ENCODE results near the gene C4BPA.

C4BPA gene

GRCh38 chr1:207103892-207104373, at the start of gene C4BPA:
Gene C4BPA (plus strand): TSS chr1:207104233. CDS start chr1:207113026, 8,793 bp downstream.
- no peak within 1 kb of the TSS for H3K27ac ChIP-seq
- no peaks in the 10 kb centered on the region for H3K79me2 ChIP-seq
- no peaks in the 10 kb centered on the region for H3K36me3 ChIP-seq (ENCODE audit: control insufficient read depth, insufficient read depth, low read length)
- H3K4me2 ChIP-seq (ENCODE audit: low read length), result no peak within 1 kb of the TSS
- H3K27me3 ChIP-seq (ENCODE audit: control insufficient read depth, insufficient read depth, low read length), result no peaks in the 10 kb centered on the region
- H3K9me3 ChIP-seq (ENCODE audit: control insufficient read depth, low read length), result no peaks in the 10 kb centered on the region
- H3K9ac ChIP-seq, result no peak within 1 kb of the TSS
- no peak within 1 kb of the TSS for H2AFZ ChIP-seq
- TF ChIP-seq CTCF (IDR thresholded peaks at IDR 0.05), result no peak
- H3K4me1 ChIP-seq, result no peaks in the 10 kb centered on the region
- H3K4me3 ChIP-seq (ENCODE audit: low read depth, low read length), result no peak within 1 kb of the TSS

- Histone ChIP-seq H3K27me3 (ENCODE audit: control insufficient read depth, insufficient read depth, low read length) (no peaks in the 10 kb centered on the region), H3K36me3 (ENCODE audit: control insufficient read depth, insufficient read depth, low read length) (no peaks in the 10 kb centered on the region), H3K9me3 (ENCODE audit: control insufficient read depth, low read length) (no peaks in the 10 kb centered on the region), H3K9ac (no peak overlapping the region), H3K27ac (no peak overlapping the region), H3K4me2 (ENCODE audit: low read length) (peak overlapping the region; percentile 27), H3K4me3 (ENCODE audit: low read depth, low read length) (no peak overlapping the region), H3K4me1 (no peaks in the 10 kb centered on the region), H2AFZ (no peak overlapping the region), H3K79me2 (no peaks in the 10 kb centered on the region)
- no peak for TF ChIP-seq CTCF (IDR thresholded peaks at IDR 0.05)
Measured at GRCh38 chr1:207054491-207054890, 49.5 kb upstream of the C4BPA start.

GRCh38 chr1:207055386-207056001, 48.5 kb upstream of the C4BPA start:
- Histone ChIP-seq H3K79me2 (no peaks in the 10 kb centered on the region), H3K4me1 (no peaks in the 10 kb centered on the region), H3K27me3 (ENCODE audit: control insufficient read depth, insufficient read depth, low read length) (no peaks in the 10 kb centered on the region), H3K27ac (no peak overlapping the region), H2AFZ (no peak overlapping the region), H3K9ac (no peak overlapping the region), H3K36me3 (ENCODE audit: control insufficient read depth, insufficient read depth, low read length) (no peaks in the 10 kb centered on the region), H3K4me2 (ENCODE audit: low read length) (no peak overlapping the region), H3K9me3 (ENCODE audit: control insufficient read depth, low read length) (no peaks in the 10 kb centered on the region), H3K4me3 (ENCODE audit: low read depth, low read length) (no peak overlapping the region)
- no peak for TF ChIP-seq CTCF (IDR thresholded peaks at IDR 0.05)

- Histone ChIP-seq H3K9ac (no peak overlapping the region), H3K79me2 (no peaks in the 10 kb centered on the region), H3K4me3 (ENCODE audit: low read depth, low read length) (no peak overlapping the region), H2AFZ (no peak overlapping the region), H3K9me3 (ENCODE audit: control insufficient read depth, low read length) (no peaks in the 10 kb centered on the region), H3K4me2 (ENCODE audit: low read length) (no peak overlapping the region), H3K4me1 (no peaks in the 10 kb centered on the region), H3K27me3 (ENCODE audit: control insufficient read depth, insufficient read depth, low read length) (no peaks in the 10 kb centered on the region), H3K27ac (no peak overlapping the region), H3K36me3 (ENCODE audit: control insufficient read depth, insufficient read depth, low read length) (no peaks in the 10 kb centered on the region)
- no peak for TF ChIP-seq CTCF (IDR thresholded peaks at IDR 0.05)
Measured at GRCh38 chr1:207056673-207057072, 47.4 kb upstream of the C4BPA start.

GRCh38 chr1:207058252-207058651, 45.8 kb upstream of the C4BPA start:
- no peak overlapping the region for H3K4me2 ChIP-seq (ENCODE audit: low read length)
- TF ChIP-seq CTCF (IDR thresholded peaks at IDR 0.05), result no peak
- H3K36me3 ChIP-seq (ENCODE audit: control insufficient read depth, insufficient read depth, low read length), result no peaks in the 10 kb centered on the region
- H3K9ac ChIP-seq, result no peak overlapping the region
- H3K27me3 ChIP-seq (ENCODE audit: control insufficient read depth, insufficient read depth, low read length), result no peaks in the 10 kb centered on the region
- no peaks in the 10 kb centered on the region for H3K79me2 ChIP-seq
- H3K4me3 ChIP-seq (ENCODE audit: low read depth, low read length), result no peak overlapping the region
- H3K9me3 ChIP-seq (ENCODE audit: control insufficient read depth, low read length), result no peaks in the 10 kb centered on the region
- no peaks in the 10 kb centered on the region for H3K4me1 ChIP-seq
- H3K27ac ChIP-seq, result no peak overlapping the region
- no peak overlapping the region for H2AFZ ChIP-seq

All from parathyroid adenoma (tissue), 2 donors.